Activated CD8-positive, alpha-beta T cell treated with anti-CD3 and anti-CD28 coated beads, Interleukin-2, amount 10 ng/mL, durations not matched to agents 7 days and 5 days (primary cell): ENCODE measurements around the gene PKP2. TPM values are rescaled to one million over a fixed set of nuclear protein-coding genes. Genes with fewer than 3 reads are reported as not detected.

Experiments
- ATAC-seq: fragments of 150-1000 bp; cut with Tn5 transposase; one replicate; pipeline ENCODE4 v1.10.0; 2021; ENCODE audit warnings: moderate library complexity
- CTCF ChIA-PET: fragments of 350-600 bp; sonication (Branson Sonifier 250); formaldehyde crosslinking; loops from one replicate; lab custom pipeline; 2021; ENCODE audit warnings: antibody characterized with exemption; lab: Charles Lee
- POLR2A ChIA-PET: fragments of 350-600 bp; sonication (Branson Sonifier 250); formaldehyde crosslinking; loops from one replicate; lab custom pipeline; 2021; ENCODE audit warnings: antibody characterized with exemption; lab: Charles Lee
- DNase-seq: peaks from one replicate; pipeline ENCODE4 v3.0.0-alpha.2; 2020
- H3K27ac Mint-ChIP-seq: one replicate; pipeline ENCODE4 v1.8.0; 2021; ENCODE audit warnings: mild to moderate bottlenecking, mixed read lengths
- H3K27me3 Mint-ChIP-seq: one replicate; pipeline ENCODE4 v1.8.0; 2021; ENCODE audit warnings: low read depth, mixed read lengths
- H3K36me3 Mint-ChIP-seq: one replicate; pipeline ENCODE4 v1.8.0; 2021; ENCODE audit warnings: low read depth, mixed read lengths
- H3K4me1 Mint-ChIP-seq: one replicate; pipeline ENCODE4 v1.8.0; 2021; ENCODE audit warnings: low read depth, mixed read lengths
- H3K4me3 Mint-ChIP-seq: one replicate; pipeline ENCODE4 v1.8.0; 2021; ENCODE audit warnings: mild to moderate bottlenecking, mixed read lengths
- H3K9me3 Mint-ChIP-seq: one replicate; pipeline ENCODE4 v1.8.0; 2022; ENCODE audit warnings: mixed read lengths; ENCODE audit not compliant: insufficient read depth
- total RNA-seq, 2 experiments: library from RNA; stranded (reverse); gene quantifications; one replicate each; pipeline ENCODE4 v1.2.3, GENCODE V29; 2021

Gene PKP2
- total RNA-seq, result not detected

DNA sequence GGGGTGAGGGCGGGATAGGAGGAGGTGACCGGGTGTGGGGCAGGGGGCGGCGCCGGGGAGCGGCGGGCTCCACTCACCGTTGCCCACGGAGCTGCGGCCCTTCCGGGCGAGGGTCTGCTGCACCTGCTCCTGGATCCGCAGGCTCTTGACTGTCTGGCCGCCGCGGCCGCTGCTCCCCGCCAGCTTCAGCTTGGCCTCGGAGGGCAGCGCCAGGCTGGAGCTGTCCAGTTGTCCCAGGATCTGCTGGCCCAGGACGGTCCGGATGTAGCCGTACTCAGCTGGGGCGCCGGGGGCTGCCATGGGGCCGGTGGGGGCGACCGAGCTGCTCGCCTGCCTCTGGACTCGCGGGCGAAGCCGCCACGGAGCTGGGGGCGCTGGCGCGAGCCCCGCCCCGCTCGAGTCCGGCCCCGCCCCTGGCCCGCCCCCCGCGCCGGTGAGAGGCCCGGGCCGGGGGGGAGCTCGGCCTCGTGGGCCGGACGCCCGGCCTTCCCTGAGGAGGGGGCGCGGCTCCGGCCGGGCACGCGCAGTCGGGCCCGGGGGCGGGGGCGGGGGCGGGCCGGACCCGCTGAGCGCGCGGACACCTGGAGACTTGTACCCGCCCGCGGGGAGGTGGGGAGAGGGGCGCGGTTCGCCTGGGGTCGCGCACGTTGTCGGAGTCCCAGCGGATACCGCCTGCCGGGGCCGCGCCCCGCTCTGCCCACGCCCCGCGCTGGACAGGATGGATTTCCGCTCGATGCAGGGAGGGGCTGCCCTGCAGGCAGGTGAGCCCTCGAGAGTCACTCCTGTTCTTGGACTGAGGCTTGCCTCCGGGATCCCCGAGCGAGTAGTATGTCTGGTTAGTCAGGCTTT, at the start of gene PKP2:
TSS of gene PKP2 (minus strand) at position 346 of the 849 bp plus-strand sequence. CDS start at position 300, 46 bp downstream.
- no peaks in the 10 kb centered on the region for H3K36me3 Mint-ChIP-seq
- peak within 1 kb of the TSS; percentile 54 for H3K4me3 Mint-ChIP-seq
- H3K27me3 Mint-ChIP-seq, result peaks cover 39% of the 10 kb centered on the region
- H3K27ac Mint-ChIP-seq, result peak within 1 kb of the TSS; percentile 11
- peak; percentile 36 for DNase-seq
- H3K9me3 Mint-ChIP-seq, result no peaks in the 10 kb centered on the region
- peaks cover 11% of the 10 kb centered on the region for H3K4me1 Mint-ChIP-seq
- ATAC-seq, result peak; percentile 77
- ChIA-PET POLR2A (no interaction called here), CTCF (no interaction called here)

- no peak for ATAC-seq
- H3K4me3 Mint-ChIP-seq, result no peak overlapping the region
- CTCF ChIA-PET, result no interaction called here
Measured at GRCh38 chr12:32944195-32944594, 47.6 kb upstream of the PKP2 start.

GRCh38 chr12:32939801-32940200, 43.2 kb upstream of the PKP2 start:
- Mint-ChIP-seq H3K27ac (no peak overlapping the region), H3K4me1 (no peaks in the 10 kb centered on the region), H3K4me3 (no peak overlapping the region), H3K27me3 (no peaks in the 10 kb centered on the region), H3K9me3 (no peaks in the 10 kb centered on the region), H3K36me3 (no peaks in the 10 kb centered on the region)
- ATAC-seq, result no peak
- POLR2A ChIA-PET, result no interaction called here
- CTCF ChIA-PET, result no interaction called here
- no peak for DNase-seq

More at GRCh38 chr12:32944195-32944594, 47.6 kb upstream of the PKP2 start:
- Mint-ChIP-seq H3K9me3 (no peaks in the 10 kb centered on the region), H3K27ac (no peak overlapping the region), H3K27me3 (no peaks in the 10 kb centered on the region), H3K4me1 (no peaks in the 10 kb centered on the region), H3K36me3 (no peaks in the 10 kb centered on the region)
- POLR2A ChIA-PET, result no interaction called here
- DNase-seq, result no peak

DNA sequence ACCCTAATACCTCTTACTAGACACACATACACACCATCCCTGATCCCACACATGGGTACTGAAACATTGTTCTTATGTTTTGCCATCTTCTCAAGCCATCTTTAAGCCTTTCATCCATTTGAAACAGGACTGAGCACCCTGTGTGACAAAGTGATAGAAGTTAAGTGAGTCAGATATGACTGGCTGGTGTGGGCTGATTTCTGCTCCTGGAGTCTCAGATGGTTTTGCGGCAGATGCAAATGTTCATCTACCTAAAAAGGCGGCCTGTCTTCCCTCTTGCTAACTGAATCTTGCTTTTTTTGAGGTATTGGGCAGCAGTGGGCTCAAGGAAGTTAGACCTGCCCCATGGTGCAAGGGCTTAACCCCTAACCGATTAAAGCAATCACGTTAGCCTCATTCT, 30.4 kb upstream of the PKP2 start:
- Mint-ChIP-seq H3K4me1 (no peaks in the 10 kb centered on the region), H3K9me3 (no peaks in the 10 kb centered on the region), H3K27me3 (no peaks in the 10 kb centered on the region), H3K36me3 (no peaks in the 10 kb centered on the region), H3K4me3 (no peak overlapping the region), H3K27ac (no peak overlapping the region)
- POLR2A ChIA-PET, result no interaction called here
- ATAC-seq, result no peak
- CTCF ChIA-PET, result no interaction called here
- no peak for DNase-seq

GRCh38 chr12:32926356-32926755, 29.8 kb upstream of the PKP2 start:
- Mint-ChIP-seq H3K4me1 (no peaks in the 10 kb centered on the region), H3K4me3 (no peak overlapping the region), H3K27ac (no peak overlapping the region), H3K36me3 (no peaks in the 10 kb centered on the region), H3K27me3 (no peaks in the 10 kb centered on the region), H3K9me3 (no peaks in the 10 kb centered on the region)
- CTCF ChIA-PET, result no interaction called here
- ATAC-seq (no peak), DNase-seq (no peak)
- POLR2A ChIA-PET, result no interaction called here

GRCh38 chr12:32922546-32923297, 26.1 kb upstream of the PKP2 start:
- Mint-ChIP-seq H3K27me3 (no peaks in the 10 kb centered on the region), H3K4me3 (no peak overlapping the region), H3K9me3 (no peaks in the 10 kb centered on the region), H3K27ac (no peak overlapping the region), H3K36me3 (no peaks in the 10 kb centered on the region), H3K4me1 (no peaks in the 10 kb centered on the region)
- no peak for ATAC-seq
- DNase-seq, result no peak
- POLR2A ChIA-PET, result no interaction called here
- CTCF ChIA-PET, result no interaction called here

DNA sequence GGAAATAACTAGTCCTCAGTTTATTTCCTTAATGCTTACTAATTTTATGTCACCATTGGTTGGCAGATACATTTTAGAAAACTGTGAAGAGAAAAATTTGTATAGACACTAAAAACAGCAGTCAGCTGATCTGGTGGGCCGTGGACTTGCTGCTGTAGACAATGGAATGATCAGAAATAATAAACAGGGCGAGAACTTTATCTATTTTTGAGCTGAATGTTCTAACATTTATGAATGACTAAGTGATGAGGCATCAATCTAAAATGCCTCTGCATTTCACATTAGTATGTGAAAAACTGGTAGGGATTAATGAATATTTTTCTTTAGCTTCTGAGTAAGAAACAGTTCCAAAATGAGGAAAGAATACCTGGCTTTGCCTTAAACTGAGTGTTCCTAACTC, 24.8 kb upstream of the PKP2 start:
- no peak overlapping the region for H3K4me3 Mint-ChIP-seq
- CTCF ChIA-PET, result no interaction called here
- H3K36me3 Mint-ChIP-seq, result no peaks in the 10 kb centered on the region

DNA sequence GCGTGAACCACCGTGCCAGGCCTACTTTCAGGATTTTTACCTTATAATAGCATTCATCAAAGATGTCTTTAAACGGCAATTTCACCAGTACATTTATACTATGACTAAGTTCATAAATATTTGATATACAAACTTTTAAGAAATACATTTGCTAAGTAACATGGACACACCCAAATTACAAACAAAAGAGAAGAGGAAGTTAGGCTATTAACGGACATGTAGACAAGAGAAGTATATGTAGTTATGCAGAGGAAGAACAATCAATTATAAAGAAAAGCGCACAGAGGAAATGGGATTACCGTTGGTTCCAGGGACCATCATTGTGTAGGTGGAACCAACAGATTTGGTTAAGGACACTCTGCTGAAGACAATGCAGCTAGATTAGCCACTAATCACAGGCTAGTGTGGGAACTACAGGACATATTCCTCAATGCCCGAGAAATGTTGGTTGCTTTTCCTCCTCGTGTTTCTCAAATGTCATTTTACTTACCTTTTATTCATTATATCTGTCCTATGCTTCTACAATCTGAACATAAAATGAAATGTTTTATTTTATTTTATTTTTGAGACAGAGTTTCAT, 24.0 kb upstream of the PKP2 start:
- Mint-ChIP-seq H3K36me3 (no peaks in the 10 kb centered on the region), H3K9me3 (no peaks in the 10 kb centered on the region), H3K4me3 (no peak overlapping the region), H3K4me1 (no peaks in the 10 kb centered on the region), H3K27me3 (no peaks in the 10 kb centered on the region), H3K27ac (no peak overlapping the region)
- POLR2A ChIA-PET, result no interaction called here
- no peak for ATAC-seq
- no peak for DNase-seq
- CTCF ChIA-PET, result no interaction called here

More for the DNA sequence above, 24.8 kb upstream of the PKP2 start:
- DNase-seq, result no peak
- no peak for ATAC-seq
- H3K27me3 Mint-ChIP-seq, result no peaks in the 10 kb centered on the region
- POLR2A ChIA-PET, result no interaction called here
- H3K27ac Mint-ChIP-seq, result no peak overlapping the region
- H3K9me3 Mint-ChIP-seq, result no peaks in the 10 kb centered on the region
- H3K4me1 Mint-ChIP-seq, result no peaks in the 10 kb centered on the region

- Mint-ChIP-seq H3K4me1 (no peaks in the 10 kb centered on the region), H3K9me3 (no peaks in the 10 kb centered on the region), H3K27me3 (no peaks in the 10 kb centered on the region), H3K4me3 (no peak overlapping the region), H3K36me3 (no peaks in the 10 kb centered on the region), H3K27ac (no peak overlapping the region)
- ATAC-seq (no peak), DNase-seq (no peak)
- ChIA-PET CTCF (interaction anchor here (2.2 kb wide), 1 partner anchor 163 kb away, joined by 14 read pairs; the partner anchor contains the start of gene YARS2), POLR2A (no interaction called here)
Measured at GRCh38 chr12:32918890-32919801, 22.6 kb upstream of the PKP2 start.

DNA sequence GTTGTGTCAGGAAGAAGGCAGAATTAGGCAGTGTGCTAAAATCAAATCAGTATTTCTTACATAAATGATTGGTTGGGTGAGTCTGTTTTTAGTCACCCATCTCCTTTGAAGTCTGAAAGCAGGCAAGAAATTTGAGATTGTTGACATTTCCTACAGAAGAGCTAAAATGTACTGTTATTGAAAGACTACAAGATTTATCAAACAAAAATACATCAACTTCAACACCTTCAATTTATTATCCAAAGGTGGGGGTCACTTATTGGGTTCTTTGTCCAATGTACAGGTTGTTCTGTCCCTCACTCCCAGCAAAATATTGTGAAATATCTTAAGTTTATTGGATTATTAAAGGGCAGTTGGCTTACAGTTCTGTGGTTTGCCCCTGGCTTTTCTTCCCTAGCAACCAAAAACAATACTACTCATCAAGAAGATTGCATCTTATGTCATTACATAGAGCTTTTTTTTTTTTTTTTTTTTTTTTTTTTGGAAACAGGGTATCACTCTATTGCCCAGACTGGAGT, 20.6 kb upstream of the PKP2 start:
- CTCF ChIA-PET, result no interaction called here
- Mint-ChIP-seq H3K4me1 (no peaks in the 10 kb centered on the region), H3K27ac (no peak overlapping the region), H3K36me3 (no peaks in the 10 kb centered on the region), H3K27me3 (no peaks in the 10 kb centered on the region), H3K4me3 (no peak overlapping the region), H3K9me3 (no peaks in the 10 kb centered on the region)
- DNase-seq, result no peak
- no peak for ATAC-seq
- POLR2A ChIA-PET, result no interaction called here

DNA sequence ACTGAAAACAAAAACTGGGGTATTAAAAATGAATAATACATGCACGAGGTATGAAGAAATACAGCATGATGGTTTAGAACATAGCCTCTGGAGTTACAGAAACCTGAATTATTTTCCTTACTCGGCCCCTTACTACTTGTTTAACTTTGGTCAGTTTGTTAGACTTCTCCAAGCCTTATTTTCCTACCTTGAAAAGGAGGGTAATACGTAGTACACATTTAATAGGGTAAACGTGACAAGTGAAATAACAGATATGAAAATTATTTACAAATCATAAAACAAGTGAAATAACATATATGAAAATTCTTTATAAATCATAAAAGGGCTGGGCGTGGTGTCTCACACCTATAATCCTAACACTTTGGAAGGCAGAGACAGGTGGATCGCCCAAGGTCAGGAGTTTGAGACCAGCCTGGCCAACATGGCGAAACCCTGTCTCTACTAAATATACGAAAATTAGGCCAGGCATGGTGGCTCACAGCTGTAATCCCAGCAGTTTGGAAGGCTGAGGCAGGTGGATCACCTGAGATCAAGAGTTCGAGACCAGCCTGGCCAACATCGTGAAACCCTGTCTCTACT, 11.4 kb upstream of the PKP2 start:
- H3K27me3 Mint-ChIP-seq, result no peaks in the 10 kb centered on the region
- CTCF ChIA-PET, result no interaction called here
- DNase-seq, result no peak

More for the DNA sequence above, 11.4 kb upstream of the PKP2 start:
- Mint-ChIP-seq H3K9me3 (no peaks in the 10 kb centered on the region), H3K27ac (no peak overlapping the region), H3K36me3 (no peaks in the 10 kb centered on the region), H3K4me1 (no peaks in the 10 kb centered on the region), H3K4me3 (no peak overlapping the region)
- no peak for ATAC-seq
- POLR2A ChIA-PET, result no interaction called here
